Measurements from ENCODE around the gene NUP54.

The NUP54 gene

GRCh38 chr4:76141241-76141640 lies 7.0 kb downstream of the NUP54 start:
- no peak for TF ChIP-seq FOXA1 (IDR thresholded peaks at IDR 0.05)
- TF ChIP-seq HDGF (IDR thresholded peaks at IDR 0.05; ENCODE audit: borderline replicate concordance): no peak
- TF ChIP-seq ARNT (IDR thresholded peaks at IDR 0.05): no peak
- no peak for TF ChIP-seq CTBP1 (IDR thresholded peaks at IDR 0.05; ENCODE audit: borderline replicate concordance)
- TF ChIP-seq ZNF384 (IDR thresholded peaks at IDR 0.05): no peak
- TF ChIP-seq SP1 (IDR thresholded peaks at IDR 0.05): no peak
- TF ChIP-seq FOXK2 (IDR thresholded peaks at IDR 0.05): no peak
- DNase-seq (ENCODE audit: extremely low spot score): no peak
- CTCF ChIA-PET: no interaction called here
- POLR2A ChIA-PET: no interaction called here

DNA sequence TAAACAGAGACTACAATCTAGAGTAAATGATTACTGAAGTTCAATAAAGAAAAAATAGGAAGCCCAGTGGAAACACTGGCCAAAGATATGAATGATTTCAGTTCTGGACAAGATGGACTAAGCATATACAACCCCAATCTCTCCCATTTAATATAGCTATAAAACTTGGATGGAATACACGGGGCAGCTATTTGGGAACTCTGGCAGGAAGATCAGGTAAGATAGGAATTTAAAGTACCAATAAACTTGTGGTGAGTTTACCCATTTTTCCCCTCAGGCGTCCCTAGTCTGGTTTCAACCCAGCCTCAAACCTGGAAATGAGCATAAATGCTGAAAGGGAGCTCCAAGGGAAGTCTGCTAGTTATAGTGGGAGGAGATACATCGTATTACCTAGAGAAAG lies 20.4 kb downstream of the NUP54 start:
- DNase-seq (ENCODE audit: extremely low spot score): no peak
- POLR2A ChIA-PET: no interaction called here
- TF ChIP-seq, protein P1, sequence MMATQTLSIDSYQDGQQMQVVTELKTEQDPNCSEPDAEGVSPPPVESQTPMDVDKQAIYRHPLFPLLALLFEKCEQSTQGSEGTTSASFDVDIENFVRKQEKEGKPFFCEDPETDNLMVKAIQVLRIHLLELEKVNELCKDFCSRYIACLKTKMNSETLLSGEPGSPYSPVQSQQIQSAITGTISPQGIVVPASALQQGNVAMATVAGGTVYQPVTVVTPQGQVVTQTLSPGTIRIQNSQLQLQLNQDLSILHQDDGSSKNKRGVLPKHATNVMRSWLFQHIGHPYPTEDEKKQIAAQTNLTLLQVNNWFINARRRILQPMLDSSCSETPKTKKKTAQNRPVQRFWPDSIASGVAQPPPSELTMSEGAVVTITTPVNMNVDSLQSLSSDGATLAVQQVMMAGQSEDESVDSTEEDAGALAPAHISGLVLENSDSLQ (IDR thresholded peaks at IDR 0.05): no peak
- TF ChIP-seq BHLHE40 (IDR thresholded peaks at IDR 0.05; ENCODE audit: borderline replicate concordance) (no peak), ZNF384 (IDR thresholded peaks at IDR 0.05) (no peak), CTBP1 (IDR thresholded peaks at IDR 0.05; ENCODE audit: borderline replicate concordance) (no peak), L3MBTL2 (conservative IDR thresholded peaks at IDR 0.05) (no peak), ELF4 (IDR thresholded peaks at IDR 0.05) (no peak), LEF1 (IDR thresholded peaks at IDR 0.05; ENCODE audit: borderline replicate concordance) (no peak), FOXA1 (IDR thresholded peaks at IDR 0.05) (no peak), TARDBP (IDR thresholded peaks at IDR 0.05) (no peak), NFRKB (IDR thresholded peaks at IDR 0.05) (no peak), SUZ12 (IDR thresholded peaks at IDR 0.05) (no peak), FOXK2 (IDR thresholded peaks at IDR 0.05) (no peak), ARNT (IDR thresholded peaks at IDR 0.05) (no peak), HDGF (IDR thresholded peaks at IDR 0.05; ENCODE audit: borderline replicate concordance) (no peak), SP1 (IDR thresholded peaks at IDR 0.05) (no peak), FOXM1 (IDR thresholded peaks at IDR 0.05; ENCODE audit: borderline replicate concordance) (no peak)
- CTCF ChIA-PET: no interaction called here

DNA sequence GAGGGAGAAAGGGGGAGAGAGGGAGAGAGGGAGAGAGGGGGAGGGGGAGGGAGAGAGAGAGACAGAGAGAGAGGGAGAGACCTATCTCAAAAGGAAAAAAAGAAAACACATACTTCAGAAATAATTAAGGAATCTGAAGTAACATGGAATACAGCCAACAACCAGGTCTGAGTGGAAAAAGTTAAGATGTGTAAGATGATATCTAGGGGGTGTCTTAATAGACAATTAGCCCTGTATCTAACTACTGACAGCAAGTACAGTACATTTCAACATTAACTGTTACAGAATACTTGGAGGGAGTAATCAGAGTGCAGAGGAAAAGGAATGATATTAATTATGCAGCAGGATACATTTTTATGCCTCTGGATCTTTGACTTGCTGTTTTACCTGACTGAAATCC lies 22.4 kb downstream of the NUP54 start:
- POLR2A ChIA-PET: no interaction called here
- DNase-seq (ENCODE audit: extremely low spot score): no peak
- no peak for TF ChIP-seq L3MBTL2 (conservative IDR thresholded peaks at IDR 0.05)
- no peak for TF ChIP-seq SUZ12 (IDR thresholded peaks at IDR 0.05)
- TF ChIP-seq FOXA1 (IDR thresholded peaks at IDR 0.05): no peak
- TF ChIP-seq NFRKB (IDR thresholded peaks at IDR 0.05): no peak
- no peak for TF ChIP-seq ZNF384 (IDR thresholded peaks at IDR 0.05)
- no peak for TF ChIP-seq HDGF (IDR thresholded peaks at IDR 0.05; ENCODE audit: borderline replicate concordance)
- TF ChIP-seq, protein P1 (IDR thresholded peaks at IDR 0.05): no peak
- no peak for TF ChIP-seq BHLHE40 (IDR thresholded peaks at IDR 0.05; ENCODE audit: borderline replicate concordance)
- TF ChIP-seq FOXM1 (IDR thresholded peaks at IDR 0.05; ENCODE audit: borderline replicate concordance): no peak
- TF ChIP-seq LEF1 (IDR thresholded peaks at IDR 0.05; ENCODE audit: borderline replicate concordance): no peak
- TF ChIP-seq SP1 (IDR thresholded peaks at IDR 0.05): no peak
- TF ChIP-seq TARDBP (IDR thresholded peaks at IDR 0.05): no peak
- TF ChIP-seq ARNT (IDR thresholded peaks at IDR 0.05): no peak
- TF ChIP-seq FOXK2 (IDR thresholded peaks at IDR 0.05): no peak
- TF ChIP-seq CTBP1 (IDR thresholded peaks at IDR 0.05; ENCODE audit: borderline replicate concordance): no peak
- no peak for TF ChIP-seq ELF4 (IDR thresholded peaks at IDR 0.05)
- CTCF ChIA-PET: no interaction called here

GRCh38 chr4:76120199-76120598 lies 28.0 kb downstream of the NUP54 start:
- no peak for DNase-seq (ENCODE audit: extremely low spot score)
- POLR2A ChIA-PET: no interaction called here
- TF ChIP-seq CTBP1 (IDR thresholded peaks at IDR 0.05; ENCODE audit: borderline replicate concordance) (no peak), BHLHE40 (IDR thresholded peaks at IDR 0.05; ENCODE audit: borderline replicate concordance) (no peak), FOXK2 (IDR thresholded peaks at IDR 0.05) (no peak)
- CTCF ChIA-PET: no interaction called here

DNA sequence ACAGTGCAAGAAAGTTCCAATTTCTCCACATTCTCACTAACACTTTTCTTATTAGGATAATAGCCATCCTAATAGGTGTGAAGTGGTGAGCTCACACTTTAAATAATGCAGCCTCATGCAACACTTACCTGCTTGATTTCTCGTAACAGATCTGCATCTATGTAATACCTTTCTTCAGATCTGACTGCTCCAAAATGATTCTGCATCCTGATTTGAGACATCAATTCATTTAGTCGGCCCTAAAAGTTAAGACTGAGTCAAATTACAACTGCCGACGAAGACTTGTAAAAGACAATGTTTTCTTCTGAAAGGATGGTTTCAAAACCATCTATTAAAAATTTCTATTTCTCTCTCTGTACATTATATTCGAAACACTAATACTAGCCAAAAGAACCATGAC lies 30.7 kb downstream of the NUP54 start:
- ChIA-PET POLR2A (no interaction called here), CTCF (no interaction called here)
- TF ChIP-seq SP1 (IDR thresholded peaks at IDR 0.05) (no peak), FOXM1 (IDR thresholded peaks at IDR 0.05; ENCODE audit: borderline replicate concordance) (no peak), ELF4 (IDR thresholded peaks at IDR 0.05) (no peak), LEF1 (IDR thresholded peaks at IDR 0.05; ENCODE audit: borderline replicate concordance) (no peak), SUZ12 (IDR thresholded peaks at IDR 0.05) (no peak), CTBP1 (IDR thresholded peaks at IDR 0.05; ENCODE audit: borderline replicate concordance) (no peak), ZNF384 (IDR thresholded peaks at IDR 0.05) (no peak), TARDBP (IDR thresholded peaks at IDR 0.05) (no peak), NFRKB (IDR thresholded peaks at IDR 0.05) (no peak), ARNT (IDR thresholded peaks at IDR 0.05) (no peak), HDGF (IDR thresholded peaks at IDR 0.05; ENCODE audit: borderline replicate concordance) (no peak), L3MBTL2 (conservative IDR thresholded peaks at IDR 0.05) (no peak), FOXA1 (IDR thresholded peaks at IDR 0.05) (no peak), FOXK2 (IDR thresholded peaks at IDR 0.05) (no peak), BHLHE40 (IDR thresholded peaks at IDR 0.05; ENCODE audit: borderline replicate concordance) (no peak)
- TF ChIP-seq, protein P1 (IDR thresholded peaks at IDR 0.05): no peak
- DNase-seq (ENCODE audit: extremely low spot score): no peak

GRCh38 chr4:76116821-76117220 lies 31.4 kb downstream of the NUP54 start:
- DNase-seq (ENCODE audit: extremely low spot score): no peak
- TF ChIP-seq FOXK2 (IDR thresholded peaks at IDR 0.05) (no peak), SUZ12 (IDR thresholded peaks at IDR 0.05) (no peak), ZNF384 (IDR thresholded peaks at IDR 0.05) (no peak), ARNT (IDR thresholded peaks at IDR 0.05) (no peak), HDGF (IDR thresholded peaks at IDR 0.05; ENCODE audit: borderline replicate concordance) (no peak), CTBP1 (IDR thresholded peaks at IDR 0.05; ENCODE audit: borderline replicate concordance) (no peak), TARDBP (IDR thresholded peaks at IDR 0.05) (no peak), FOXA1 (IDR thresholded peaks at IDR 0.05) (no peak), BHLHE40 (IDR thresholded peaks at IDR 0.05; ENCODE audit: borderline replicate concordance) (no peak)
- POLR2A ChIA-PET: no interaction called here
- CTCF ChIA-PET: no interaction called here
